ENCODE measurements around the gene RICTOR. TPM values are rescaled to one million over a fixed set of nuclear protein-coding genes. Genes with fewer than 3 reads are reported as not detected.

RICTOR gene
- polyA plus RNA-seq, 2 of the 4 experiments (the other 2 are of a cell fraction) = 6.5 to 28.5 TPM

DNA sequence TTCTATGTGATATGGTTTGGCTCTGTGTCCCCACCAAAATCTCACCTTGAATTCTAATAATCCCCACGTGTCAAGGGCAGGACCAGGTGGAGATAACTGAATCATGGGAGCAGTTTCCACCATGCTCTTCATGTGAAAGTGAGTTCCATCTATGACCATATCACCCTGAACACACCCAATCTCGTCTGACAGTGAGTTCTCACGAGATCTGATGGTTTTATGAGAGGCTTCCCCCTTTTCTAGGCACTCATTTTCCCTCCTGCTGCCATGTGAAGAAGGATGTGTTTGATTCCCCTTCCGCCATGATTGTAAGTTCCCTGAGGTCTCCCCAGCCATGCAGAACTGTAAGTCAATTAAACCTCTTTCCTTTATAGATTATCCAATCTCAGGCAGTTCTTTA lies 64.2 kb downstream of the RICTOR start (continued):
- TF ChIP-seq, protein P1, sequence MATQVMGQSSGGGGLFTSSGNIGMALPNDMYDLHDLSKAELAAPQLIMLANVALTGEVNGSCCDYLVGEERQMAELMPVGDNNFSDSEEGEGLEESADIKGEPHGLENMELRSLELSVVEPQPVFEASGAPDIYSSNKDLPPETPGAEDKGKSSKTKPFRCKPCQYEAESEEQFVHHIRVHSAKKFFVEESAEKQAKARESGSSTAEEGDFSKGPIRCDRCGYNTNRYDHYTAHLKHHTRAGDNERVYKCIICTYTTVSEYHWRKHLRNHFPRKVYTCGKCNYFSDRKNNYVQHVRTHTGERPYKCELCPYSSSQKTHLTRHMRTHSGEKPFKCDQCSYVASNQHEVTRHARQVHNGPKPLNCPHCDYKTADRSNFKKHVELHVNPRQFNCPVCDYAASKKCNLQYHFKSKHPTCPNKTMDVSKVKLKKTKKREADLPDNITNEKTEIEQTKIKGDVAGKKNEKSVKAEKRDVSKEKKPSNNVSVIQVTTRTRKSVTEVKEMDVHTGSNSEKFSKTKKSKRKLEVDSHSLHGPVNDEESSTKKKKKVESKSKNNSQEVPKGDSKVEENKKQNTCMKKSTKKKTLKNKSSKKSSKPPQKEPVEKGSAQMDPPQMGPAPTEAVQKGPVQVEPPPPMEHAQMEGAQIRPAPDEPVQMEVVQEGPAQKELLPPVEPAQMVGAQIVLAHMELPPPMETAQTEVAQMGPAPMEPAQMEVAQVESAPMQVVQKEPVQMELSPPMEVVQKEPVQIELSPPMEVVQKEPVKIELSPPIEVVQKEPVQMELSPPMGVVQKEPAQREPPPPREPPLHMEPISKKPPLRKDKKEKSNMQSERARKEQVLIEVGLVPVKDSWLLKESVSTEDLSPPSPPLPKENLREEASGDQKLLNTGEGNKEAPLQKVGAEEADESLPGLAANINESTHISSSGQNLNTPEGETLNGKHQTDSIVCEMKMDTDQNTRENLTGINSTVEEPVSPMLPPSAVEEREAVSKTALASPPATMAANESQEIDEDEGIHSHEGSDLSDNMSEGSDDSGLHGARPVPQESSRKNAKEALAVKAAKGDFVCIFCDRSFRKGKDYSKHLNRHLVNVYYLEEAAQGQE (IDR thresholded peaks at IDR 0.05) = no peak
- no peak for TF ChIP-seq JUNB (IDR thresholded peaks at IDR 0.05)

DNA sequence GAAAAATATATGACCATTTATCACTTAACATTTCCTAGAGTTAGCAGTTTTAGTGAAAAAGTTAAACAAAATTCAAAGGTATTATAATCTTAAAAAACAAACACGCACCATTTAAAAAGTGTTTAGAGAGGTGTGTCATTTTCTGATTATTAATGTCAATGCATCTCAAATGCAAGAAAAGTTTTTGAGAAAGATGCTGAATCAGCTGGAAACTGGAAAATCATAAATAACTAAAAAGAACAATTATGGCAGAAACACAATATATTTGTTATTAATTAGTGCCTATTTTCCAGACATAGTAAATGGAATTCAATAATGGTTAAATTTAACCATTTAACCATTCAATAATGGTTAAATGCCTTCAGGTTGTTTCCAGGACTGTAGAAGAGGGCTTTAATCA lies 64.9 kb downstream of the RICTOR start:
- no peak for FAIRE-seq

DNA sequence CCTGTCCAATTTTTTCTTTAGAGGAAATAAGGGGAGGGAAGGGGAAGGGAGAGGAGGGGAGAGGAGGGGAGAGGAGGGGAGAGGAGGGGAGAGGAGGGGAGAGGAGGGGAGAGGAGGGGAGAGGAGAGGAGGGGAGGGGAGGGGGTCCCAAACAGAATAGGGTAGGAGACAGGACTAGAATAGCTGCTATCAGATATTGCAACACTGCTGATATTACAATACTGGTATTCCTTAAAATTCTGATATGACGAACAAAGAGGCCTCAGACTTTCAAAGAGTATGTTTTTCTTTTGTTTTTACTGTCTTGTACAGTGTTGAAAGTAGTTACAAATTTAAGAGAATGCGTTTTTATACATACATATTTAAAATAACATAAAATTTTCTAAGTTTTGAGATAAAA lies 67.5 kb downstream of the RICTOR start:
- TF ChIP-seq ZNF302 (CRISPR knock-in tag; IDR thresholded peaks at IDR 0.05) (no peak), RNF2 (IDR thresholded peaks at IDR 0.05; ENCODE audit: borderline replicate concordance, low read depth) (no peak), NFE2L2 (conservative IDR thresholded peaks at IDR 0.05; ENCODE audit: low read length) (no peak), POLR2A (IDR thresholded peaks at IDR 0.05; ENCODE audit: low read length) (no peak), RCOR1 (IDR thresholded peaks at IDR 0.05; ENCODE audit: low read depth, low read length) (no peak), RFX5 (IDR thresholded peaks at IDR 0.05) (no peak), ZSCAN20 (CRISPR knock-in tag; IDR thresholded peaks at IDR 0.05) (no peak), KDM5A (IDR thresholded peaks at IDR 0.05) (no peak)
- TF ChIP-seq, protein P2, sequence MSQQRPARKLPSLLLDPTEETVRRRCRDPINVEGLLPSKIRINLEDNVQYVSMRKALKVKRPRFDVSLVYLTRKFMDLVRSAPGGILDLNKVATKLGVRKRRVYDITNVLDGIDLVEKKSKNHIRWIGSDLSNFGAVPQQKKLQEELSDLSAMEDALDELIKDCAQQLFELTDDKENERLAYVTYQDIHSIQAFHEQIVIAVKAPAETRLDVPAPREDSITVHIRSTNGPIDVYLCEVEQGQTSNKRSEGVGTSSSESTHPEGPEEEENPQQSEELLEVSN (IDR thresholded peaks at IDR 0.05; ENCODE audit: borderline replicate concordance, low read depth) = no peak
- TF ChIP-seq, protein P3, sequence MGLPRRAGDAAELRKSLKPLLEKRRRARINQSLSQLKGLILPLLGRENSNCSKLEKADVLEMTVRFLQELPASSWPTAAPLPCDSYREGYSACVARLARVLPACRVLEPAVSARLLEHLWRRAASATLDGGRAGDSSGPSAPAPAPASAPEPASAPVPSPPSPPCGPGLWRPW (IDR thresholded peaks at IDR 0.05) = no peak
- TF ChIP-seq, protein P4, sequence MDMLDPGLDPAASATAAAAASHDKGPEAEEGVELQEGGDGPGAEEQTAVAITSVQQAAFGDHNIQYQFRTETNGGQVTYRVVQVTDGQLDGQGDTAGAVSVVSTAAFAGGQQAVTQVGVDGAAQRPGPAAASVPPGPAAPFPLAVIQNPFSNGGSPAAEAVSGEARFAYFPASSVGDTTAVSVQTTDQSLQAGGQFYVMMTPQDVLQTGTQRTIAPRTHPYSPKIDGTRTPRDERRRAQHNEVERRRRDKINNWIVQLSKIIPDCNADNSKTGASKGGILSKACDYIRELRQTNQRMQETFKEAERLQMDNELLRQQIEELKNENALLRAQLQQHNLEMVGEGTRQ (IDR thresholded peaks at IDR 0.05) = no peak
- TF ChIP-seq, protein P5, sequence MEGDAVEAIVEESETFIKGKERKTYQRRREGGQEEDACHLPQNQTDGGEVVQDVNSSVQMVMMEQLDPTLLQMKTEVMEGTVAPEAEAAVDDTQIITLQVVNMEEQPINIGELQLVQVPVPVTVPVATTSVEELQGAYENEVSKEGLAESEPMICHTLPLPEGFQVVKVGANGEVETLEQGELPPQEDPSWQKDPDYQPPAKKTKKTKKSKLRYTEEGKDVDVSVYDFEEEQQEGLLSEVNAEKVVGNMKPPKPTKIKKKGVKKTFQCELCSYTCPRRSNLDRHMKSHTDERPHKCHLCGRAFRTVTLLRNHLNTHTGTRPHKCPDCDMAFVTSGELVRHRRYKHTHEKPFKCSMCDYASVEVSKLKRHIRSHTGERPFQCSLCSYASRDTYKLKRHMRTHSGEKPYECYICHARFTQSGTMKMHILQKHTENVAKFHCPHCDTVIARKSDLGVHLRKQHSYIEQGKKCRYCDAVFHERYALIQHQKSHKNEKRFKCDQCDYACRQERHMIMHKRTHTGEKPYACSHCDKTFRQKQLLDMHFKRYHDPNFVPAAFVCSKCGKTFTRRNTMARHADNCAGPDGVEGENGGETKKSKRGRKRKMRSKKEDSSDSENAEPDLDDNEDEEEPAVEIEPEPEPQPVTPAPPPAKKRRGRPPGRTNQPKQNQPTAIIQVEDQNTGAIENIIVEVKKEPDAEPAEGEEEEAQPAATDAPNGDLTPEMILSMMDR (IDR thresholded peaks at IDR 0.05) = no peak
- H3K27ac ChIP-seq = no peak overlapping the region
- no peaks in the 10 kb centered on the region for H3K4me1 ChIP-seq
- ATAC-seq (no peak), FAIRE-seq (no peak), DNase-seq (ENCODE audit: low read depth in 1 of 2, low spot score in 1 of 2) (no peak)
- H3K4me2 ChIP-seq = no peak overlapping the region
- no peak overlapping the region for H3K4me3 ChIP-seq
- H3K9me3 ChIP-seq = peaks cover 16% of the 10 kb centered on the region
- POLR2A ChIA-PET = no interaction called here
- CTCF ChIA-PET = interaction anchor here (1.1 to 2.7 kb wide), 15 partner anchors 11 to 390 kb away, joined by 3 to 33 read pairs (median 5); no protein-coding TSS in a partner anchor
- 88% methylated on average over 2 of the region's 2 CpGs for WGBS (ENCODE audit: missing lambda C conversion rate)

More for the DNA sequence above, 64.9 kb downstream of the RICTOR start:
- Histone ChIP-seq H3K9me3 (peaks cover 27% of the 10 kb centered on the region), H3K4me1 (peaks cover 7% of the 10 kb centered on the region; the same call in 2 of the 3 replicates), H3K4me3 (no peak overlapping the region), H3K27ac (no peak overlapping the region), H3K4me2 (no peak overlapping the region)
- POLR2A ChIA-PET = no interaction called here
- CTCF ChIA-PET = interaction anchor here (0.5 to 0.6 kb wide), 2 partner anchors 138 to 265 kb away, joined by 3 read pairs; no protein-coding TSS in a partner anchor
- peak; percentile 92 for TF ChIP-seq MAFK (IDR thresholded peaks at IDR 0.05; ENCODE audit: partially characterized antibody)
- TF ChIP-seq, protein P6, sequence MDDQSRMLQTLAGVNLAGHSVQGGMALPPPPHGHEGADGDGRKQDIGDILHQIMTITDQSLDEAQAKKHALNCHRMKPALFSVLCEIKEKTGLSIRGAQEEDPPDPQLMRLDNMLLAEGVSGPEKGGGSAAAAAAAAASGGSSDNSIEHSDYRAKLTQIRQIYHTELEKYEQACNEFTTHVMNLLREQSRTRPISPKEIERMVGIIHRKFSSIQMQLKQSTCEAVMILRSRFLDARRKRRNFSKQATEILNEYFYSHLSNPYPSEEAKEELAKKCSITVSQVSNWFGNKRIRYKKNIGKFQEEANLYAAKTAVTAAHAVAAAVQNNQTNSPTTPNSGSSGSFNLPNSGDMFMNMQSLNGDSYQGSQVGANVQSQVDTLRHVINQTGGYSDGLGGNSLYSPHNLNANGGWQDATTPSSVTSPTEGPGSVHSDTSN (IDR thresholded peaks at IDR 0.05) = no peak
- WGBS (ENCODE audit: missing lambda C conversion rate) = 98% methylated on average over 1 of the region's 1 CpG
- ATAC-seq (no peak), DNase-seq (ENCODE audit: low read depth in 1 of 2, low spot score in 1 of 2) (no peak)
